ENCODE data around the gene KCNN1.
A peak's percentile ranks its signal among the peaks of the same experiment; 100 is the strongest.

KCNN1 gene

GRCh38 chr19:17942582-17943273 lies 24.2 kb upstream of the KCNN1 start:
- TF ChIP-seq CTCF (conservative IDR thresholded peaks at IDR 0.05), result no peak
- H3K27ac ChIP-seq, result no peak overlapping the region

- TF ChIP-seq CTCF (conservative IDR thresholded peaks at IDR 0.05), result no peak
- no peak overlapping the region for H3K27ac ChIP-seq
Observed at GRCh38 chr19:17943274-17944221, 23.4 kb upstream of the KCNN1 start.

GRCh38 chr19:17944301-17944700 lies 22.6 kb upstream of the KCNN1 start:
- no peak for TF ChIP-seq CTCF (conservative IDR thresholded peaks at IDR 0.05)
- no peak overlapping the region for H3K27ac ChIP-seq

GRCh38 chr19:17946965-17947784 lies 19.7 kb upstream of the KCNN1 start:
- 0 out of 2 replicates have a peak, but pooled peaks have one; percentile 7 for TF ChIP-seq CTCF (conservative IDR thresholded peaks at IDR 0.05)
- H3K27ac ChIP-seq, result peak overlapping the region; percentile 74

GRCh38 chr19:17947815-17948513 lies 18.9 kb upstream of the KCNN1 start:
- TF ChIP-seq CTCF (conservative IDR thresholded peaks at IDR 0.05), result 0 out of 2 replicates have a peak, but pooled peaks have one; percentile 1
- H3K27ac ChIP-seq, result peak overlapping the region; percentile 74

- H3K27ac ChIP-seq, result peak overlapping the region; percentile 74
- no peak for TF ChIP-seq CTCF (conservative IDR thresholded peaks at IDR 0.05)
Observed at GRCh38 chr19:17948514-17948900, 18.4 kb upstream of the KCNN1 start.
